ENCODE data around the gene OR10A2.

DNA sequence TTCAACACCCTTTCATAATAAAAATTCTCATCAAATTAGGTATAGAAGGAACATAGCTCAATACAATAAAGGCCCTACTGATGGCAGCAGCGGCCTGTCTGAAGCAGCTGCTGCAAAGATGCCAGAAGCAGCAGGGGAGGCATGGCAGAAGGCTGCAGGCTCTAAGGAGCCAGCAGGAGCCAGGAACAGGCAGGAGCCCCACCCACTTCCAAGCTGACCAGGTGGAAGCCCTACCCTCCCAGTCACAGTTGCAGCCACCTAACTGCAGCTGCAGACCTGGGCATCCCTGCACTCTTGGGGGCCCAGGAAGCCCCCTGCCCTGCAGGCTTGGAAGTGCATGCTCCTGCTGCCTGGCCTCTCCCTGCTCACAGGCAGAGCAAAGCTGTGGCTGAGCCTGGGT lies 45.2 kb upstream of the OR10A2 start:
- TF ChIP-seq POLR2A (IDR thresholded peaks at IDR 0.05; ENCODE audit: low read depth), result no peak
- TF ChIP-seq, protein P1, sequence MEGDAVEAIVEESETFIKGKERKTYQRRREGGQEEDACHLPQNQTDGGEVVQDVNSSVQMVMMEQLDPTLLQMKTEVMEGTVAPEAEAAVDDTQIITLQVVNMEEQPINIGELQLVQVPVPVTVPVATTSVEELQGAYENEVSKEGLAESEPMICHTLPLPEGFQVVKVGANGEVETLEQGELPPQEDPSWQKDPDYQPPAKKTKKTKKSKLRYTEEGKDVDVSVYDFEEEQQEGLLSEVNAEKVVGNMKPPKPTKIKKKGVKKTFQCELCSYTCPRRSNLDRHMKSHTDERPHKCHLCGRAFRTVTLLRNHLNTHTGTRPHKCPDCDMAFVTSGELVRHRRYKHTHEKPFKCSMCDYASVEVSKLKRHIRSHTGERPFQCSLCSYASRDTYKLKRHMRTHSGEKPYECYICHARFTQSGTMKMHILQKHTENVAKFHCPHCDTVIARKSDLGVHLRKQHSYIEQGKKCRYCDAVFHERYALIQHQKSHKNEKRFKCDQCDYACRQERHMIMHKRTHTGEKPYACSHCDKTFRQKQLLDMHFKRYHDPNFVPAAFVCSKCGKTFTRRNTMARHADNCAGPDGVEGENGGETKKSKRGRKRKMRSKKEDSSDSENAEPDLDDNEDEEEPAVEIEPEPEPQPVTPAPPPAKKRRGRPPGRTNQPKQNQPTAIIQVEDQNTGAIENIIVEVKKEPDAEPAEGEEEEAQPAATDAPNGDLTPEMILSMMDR (IDR thresholded peaks at IDR 0.05), result no peak
